G401 (cell line): ENCODE data around the gene CYLD. TPM values are rescaled to one million over a fixed set of nuclear protein-coding genes. Genes with fewer than 3 reads are reported as not detected.

Source experiments
- DNase-seq: peaks from one replicate; pipeline ENCODE4 v3.0.0-alpha.2; 2015; ENCODE audit warnings: low spot score
- in situ Hi-C: cut with HindIII; loops from 2 replicates; pipeline ENCODE4 v1.10.0; 2016; ENCODE audit warnings: low sequenced_read_pairs, mixed read lengths
- total RNA-seq: library from RNA; depleted of rRNA; stranded (reverse); fragments of >200 nt; shearing (Covaris generic); gene quantifications from 2 replicates; pipeline ENCODE4 v1.2.3, GENCODE V29; 2014

Gene CYLD
- total RNA-seq, 1 experiment from 2014 or later: 6.0 TPM

DNA sequence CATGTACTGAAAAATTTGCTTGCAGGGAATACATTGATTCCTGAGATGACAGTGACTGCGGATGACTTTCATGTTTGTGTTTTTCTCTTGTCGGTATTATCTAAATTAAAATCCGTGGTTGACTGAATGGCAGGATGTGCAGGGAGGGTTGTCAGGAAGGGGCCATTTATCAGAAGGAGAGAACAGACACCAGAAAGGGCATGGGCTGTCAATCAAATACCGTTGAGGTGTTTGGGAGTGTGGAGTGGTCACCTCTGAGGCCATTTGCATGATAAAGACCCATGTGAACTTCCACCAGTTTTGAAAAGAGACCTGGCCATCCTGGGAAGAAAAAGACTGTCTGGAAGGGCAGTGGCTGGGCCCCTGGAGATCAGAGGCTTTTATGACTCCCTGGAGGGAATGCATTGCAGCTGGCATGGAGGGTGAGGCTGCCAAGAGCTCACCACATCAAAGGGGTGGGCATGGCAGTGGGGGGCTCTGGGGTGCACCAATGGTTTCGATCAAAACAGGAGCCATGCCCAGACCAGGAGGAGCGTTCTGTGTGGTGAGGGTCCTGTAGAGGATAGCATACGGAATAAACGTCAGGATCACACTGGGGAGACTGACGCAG is 67.1 kb downstream of the CYLD start:
- DNase-seq: no peak
- in situ Hi-C loops: no loop called here

DNA sequence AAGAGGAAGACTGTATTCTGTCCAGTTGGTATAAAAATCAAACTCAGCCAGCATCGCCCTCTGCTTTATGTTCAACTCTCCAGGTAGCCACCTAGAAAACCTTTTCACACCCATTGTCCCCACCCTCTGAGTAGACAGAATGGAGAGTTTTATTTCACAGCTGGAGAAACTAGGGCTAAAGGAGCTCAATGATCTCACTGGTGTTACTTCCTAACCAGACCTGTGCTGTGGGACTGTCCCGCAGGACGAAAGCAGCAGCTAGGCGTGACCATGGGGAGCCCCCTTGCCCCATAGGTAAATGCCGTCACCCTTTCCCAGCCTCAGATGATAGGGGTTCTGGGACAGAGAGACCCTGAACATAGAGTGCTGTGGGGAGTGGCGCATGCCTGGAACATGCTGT is 67.7 kb downstream of the CYLD start:
- DNase-seq: no peak
- in situ Hi-C loops: no loop called here

DNA sequence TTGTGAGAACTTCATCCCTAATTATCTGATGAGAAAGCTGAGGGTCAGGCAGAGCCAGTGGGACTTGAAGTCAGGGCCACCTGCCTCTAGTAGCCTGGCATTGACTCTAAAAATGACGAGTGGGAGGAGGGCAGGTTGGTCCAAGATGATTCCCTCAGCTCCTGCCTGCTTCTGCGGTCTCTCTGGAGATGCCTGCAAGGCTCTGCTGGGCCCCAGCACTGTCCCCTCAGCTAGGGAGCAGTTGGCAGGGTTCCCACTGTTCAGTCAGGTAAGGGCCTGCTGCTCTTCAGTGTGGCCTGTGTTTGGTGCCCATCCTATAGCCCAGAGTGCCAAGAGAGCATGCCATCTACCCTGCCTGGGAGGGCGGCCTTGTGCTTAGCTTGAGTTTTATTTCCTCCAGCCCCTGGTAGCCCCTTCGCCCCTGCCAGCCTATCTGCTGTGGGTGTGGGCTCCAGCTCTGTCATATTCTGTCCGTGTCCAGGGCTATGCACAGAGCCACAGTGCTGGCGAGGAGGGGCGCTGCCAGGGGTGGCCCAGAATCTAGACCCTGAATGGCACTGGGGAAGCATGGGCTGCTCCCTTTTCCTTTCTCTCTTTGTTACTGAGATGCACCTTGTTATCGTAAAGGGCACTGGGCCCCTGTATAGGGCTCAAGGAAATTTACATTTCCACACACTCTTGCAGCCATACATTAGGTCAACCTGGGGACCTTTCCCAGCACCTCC is 68.5 kb downstream of the CYLD start:
- in situ Hi-C loops: no loop called here

DNA sequence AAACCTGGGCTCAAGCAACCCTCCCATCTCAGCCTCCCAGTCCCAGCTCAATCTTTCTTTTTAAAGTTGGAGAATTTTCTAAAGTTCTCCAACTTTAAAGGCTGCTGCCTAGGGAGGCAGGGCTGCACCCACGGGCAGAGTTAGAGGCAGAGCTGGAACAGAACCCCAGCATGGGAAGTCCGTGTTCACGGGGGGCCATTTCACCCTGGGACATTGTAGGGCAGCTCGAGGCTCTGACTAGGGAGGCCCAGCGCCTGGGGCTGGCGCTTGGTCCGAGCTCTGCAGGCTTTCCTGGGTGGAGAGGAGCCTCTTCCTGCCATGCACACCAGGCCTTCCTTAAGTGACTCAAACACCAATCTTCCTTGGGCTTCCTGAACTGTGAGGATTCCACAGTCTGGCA is 70.2 kb downstream of the CYLD start:
- in situ Hi-C loops: no loop called here
- no peak for DNase-seq

More for the DNA sequence above, 68.5 kb downstream of the CYLD start:
- no peak for DNase-seq

DNA sequence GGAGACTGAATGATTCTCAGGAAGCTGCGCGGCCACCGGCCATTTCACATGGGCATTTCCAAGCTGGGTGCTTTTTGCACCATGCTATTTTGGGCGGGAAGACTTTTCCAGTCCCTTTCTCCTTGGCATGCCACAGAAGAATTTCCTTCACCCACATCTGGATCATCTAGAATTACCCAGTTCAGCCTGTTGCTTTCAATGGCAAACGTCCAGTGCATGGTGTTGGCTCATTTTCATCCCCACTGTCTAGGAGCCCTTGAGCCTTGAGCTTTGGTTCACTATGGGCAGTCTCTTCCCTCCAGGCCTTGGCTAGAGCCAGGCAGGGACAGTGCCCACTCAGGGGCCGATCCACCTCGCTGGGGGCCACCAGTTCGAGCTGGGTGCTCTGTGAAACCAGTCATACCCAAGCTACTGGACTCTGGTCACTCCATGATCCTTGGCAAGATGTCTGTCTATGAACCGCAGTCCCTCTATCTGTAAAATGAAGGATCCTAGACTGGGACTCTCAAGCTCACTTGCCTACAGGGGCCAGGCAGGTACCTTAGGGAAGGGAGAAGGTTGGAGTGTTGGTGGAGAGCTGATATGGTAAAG is 71.1 kb downstream of the CYLD start:
- in situ Hi-C loops: no loop called here
- no peak for DNase-seq

DNA sequence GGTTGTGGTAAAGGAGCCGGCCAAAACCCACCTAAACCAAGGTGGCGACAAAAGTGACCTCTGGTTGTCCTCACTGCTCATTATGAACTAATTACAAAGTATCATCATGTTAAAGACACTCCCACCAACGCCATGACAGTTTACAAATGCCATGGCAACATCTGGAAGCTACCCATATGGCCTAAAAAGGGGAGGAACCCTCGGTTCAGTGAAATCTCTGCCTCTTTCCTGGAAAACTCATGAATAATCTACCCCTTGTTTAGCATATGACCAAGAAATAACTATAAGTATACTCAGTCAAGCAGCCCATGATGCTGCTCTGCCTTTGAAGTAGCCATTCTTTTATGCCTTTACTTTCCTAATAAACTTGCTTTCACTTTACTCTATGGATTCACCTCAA is 72.2 kb downstream of the CYLD start:
- in situ Hi-C loops: no loop called here

DNA sequence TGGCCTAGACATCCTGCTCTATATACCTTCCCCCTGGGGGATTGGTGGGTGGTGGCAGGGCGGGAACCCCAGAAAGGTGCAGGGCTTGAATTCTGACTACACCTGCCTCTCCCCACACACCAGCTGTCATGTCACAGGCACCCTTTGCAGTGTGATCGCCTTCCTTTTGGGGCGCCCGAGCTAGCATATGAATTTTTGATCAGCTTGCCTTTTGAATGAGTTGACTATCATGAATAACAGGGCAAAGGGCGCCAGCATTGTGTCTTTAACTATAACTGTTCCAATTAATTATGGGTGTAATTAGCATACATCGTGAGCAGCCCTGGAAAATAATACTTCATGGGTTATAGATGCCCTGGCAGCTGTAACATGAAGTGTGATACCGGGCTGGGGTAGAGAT is 72.7 kb downstream of the CYLD start:
- no peak for DNase-seq
- in situ Hi-C loops: no loop called here

More for the DNA sequence above, 72.2 kb downstream of the CYLD start:
- DNase-seq: no peak

DNA sequence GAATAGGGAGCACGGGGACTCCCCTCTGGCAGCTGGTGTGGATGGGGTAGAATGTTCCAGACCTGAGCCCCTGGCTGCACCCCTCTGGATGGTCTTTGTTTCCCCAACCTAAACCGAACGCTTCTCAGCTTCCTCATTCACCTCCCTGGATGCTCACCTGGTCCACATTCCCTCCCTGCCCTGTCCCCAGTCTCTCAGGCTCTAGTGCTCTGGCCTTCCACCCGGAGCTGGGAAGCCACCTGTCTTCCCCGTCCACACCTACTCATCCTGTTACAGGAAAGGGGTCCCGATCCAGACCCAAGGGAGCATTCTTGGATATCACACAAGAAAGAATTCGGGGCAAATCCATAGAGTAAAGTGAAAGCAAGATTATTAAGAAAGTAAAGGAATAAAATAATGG is 73.5 kb downstream of the CYLD start:
- no peak for DNase-seq
- in situ Hi-C loops: no loop called here

DNA sequence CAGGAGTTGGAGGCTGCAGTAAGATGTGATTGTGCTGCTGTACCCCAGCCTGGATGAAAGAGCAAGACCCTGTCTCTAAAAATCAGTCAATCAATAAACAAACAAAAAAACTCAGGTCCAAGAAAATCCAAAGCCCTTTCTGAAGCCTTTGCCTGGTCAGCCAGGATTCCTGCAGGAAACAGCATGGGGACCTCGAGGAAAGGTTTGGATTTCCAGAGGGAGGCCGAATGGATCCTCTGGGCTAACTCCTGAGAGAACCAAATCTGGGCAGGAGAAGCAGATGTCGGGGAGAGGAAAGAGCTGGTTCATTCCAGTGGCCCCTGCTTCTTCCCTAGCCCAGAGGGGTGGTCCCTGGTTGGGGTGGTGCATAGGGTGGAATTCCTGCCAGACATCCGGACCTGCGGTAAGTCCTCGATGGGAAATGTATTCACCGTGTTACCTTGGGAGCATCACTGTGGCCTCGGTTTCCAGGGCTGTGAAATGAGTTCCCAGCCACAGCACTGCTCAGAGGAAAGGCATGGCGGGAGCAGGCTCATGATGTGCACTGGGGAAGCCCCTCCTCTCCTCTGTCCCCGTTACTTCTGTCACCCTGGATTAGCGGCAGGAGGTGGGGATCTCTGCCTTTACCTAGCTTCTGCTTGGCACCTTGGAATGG is 75.1 kb downstream of the CYLD start:
- DNase-seq: no peak
- in situ Hi-C loops: no loop called here

DNA sequence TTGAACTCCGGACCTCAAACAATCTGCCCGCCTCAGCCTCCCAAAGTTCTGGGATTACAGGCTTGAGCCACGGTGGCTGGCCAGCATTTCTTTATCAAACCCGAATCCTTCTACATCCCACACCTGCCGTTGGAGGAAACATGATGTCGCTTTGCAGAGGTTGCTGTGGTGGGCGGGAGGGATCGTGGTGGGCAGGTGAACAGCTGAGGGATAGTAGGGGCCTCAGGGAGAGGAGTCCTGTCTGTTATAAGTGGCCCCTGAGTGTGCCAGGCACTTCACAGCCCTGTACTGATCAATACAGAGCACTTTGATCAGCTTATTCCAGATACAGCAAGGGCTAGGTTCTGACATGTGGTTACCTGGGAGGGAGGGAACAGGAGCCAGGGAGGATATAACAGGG is 76.5 kb downstream of the CYLD start:
- in situ Hi-C loops: no loop called here
- DNase-seq: no peak

DNA sequence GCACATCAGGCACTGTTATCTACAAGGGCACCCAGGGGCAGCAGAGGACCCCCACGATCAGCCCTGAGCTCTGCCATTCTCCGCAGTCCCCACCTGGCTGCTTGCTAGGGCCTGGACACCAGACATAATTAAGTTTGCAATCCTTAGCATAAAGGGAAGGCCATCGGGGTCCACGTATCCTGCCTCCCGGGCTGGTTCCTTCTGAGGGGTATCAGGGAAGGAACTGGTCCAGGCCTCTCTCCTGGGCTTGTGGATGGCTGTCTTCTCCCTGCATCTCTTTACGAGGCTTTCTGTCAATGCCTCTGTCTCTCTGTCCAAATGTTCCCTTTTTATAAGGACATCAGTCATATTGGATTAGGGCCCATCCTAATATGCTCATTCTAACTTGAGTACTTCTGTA is 77.8 kb downstream of the CYLD start:
- DNase-seq: no peak
- in situ Hi-C loops: no loop called here

DNA sequence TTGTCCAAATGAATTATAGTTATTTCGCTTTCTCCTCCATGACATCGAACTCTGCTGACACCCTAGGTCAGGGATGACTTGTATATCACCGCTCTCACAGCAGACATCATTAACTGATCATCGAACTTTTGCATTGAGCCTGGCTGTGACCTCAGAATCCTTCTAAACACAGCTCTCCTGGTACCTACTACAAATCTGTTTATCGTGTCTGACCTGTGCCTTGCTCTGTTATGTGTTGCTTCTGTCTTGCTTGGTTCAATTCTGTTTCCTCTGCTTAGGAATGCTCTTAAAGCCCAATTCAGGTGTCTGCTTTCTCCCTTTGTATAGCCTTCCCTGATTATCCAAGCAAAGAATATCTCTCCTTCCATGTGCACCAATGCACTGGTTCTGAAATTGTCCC is 78.3 kb downstream of the CYLD start:
- DNase-seq: no peak
- in situ Hi-C loops: no loop called here

DNA sequence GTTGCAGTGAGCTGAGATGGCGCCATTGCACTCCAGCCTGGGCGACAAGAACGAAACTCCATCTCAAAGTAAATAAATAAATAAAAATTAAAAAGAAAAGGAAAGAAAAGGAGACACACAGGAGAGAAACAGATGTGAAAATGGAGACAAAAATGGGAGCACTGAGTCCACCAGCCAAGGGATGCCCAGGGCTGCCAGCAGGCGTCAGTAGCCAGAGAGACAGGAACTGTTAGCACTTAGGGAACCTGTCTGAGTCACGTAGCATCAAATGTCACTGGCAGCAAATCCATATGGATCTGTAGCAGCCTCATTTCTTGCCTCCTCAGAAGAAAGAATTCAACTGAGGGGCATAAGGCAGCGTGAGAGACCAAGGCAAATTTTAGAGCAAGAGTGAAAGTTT is 79.7 kb downstream of the CYLD start:
- no peak for DNase-seq

DNA sequence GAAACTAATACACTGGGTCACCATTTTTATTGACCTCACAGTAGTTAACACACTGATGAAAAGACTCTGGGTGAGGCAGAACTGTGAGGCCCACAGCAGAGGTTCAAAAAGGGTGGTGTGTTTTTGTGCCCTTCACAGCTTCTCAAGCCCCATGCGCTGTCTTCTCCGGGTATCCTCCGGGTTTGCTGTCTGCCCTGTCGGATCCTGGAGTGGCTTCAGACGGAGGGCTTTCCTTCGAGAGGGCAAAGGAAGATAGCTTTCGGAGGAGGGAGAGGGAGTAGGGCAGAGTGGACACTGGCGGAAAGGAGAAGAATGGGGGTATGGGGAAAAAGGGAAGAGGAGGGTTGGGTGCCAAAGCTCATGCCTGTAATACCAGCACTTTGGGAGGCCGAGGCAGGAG is 80.8 kb downstream of the CYLD start:
- no peak for DNase-seq

More for the DNA sequence above, 79.7 kb downstream of the CYLD start:
- in situ Hi-C loops: no loop called here

DNA sequence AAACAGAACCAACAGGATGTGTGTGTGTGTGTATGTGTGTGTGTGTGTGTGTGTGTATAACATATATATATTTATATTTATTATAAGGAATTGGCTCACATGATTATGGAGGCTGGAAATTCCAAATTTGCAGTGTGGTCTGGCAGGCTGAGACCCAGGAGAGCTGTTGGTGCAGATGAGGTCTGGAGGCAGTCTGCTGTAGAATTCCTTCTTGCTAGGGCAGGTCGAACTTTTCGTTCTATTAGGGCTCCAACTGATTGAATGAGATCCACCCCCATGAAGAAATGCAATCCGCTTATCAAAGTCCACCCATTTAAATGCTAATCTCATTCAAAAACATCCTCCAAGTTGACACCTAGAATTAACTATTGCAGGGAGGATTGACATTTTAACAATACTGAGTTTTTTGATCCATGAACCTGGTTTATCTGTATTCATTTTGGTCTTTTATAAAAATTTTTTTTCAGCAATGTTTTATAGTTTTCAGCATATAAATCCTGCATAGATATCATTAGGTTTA is 85.0 kb downstream of the CYLD start:
- in situ Hi-C loops: no loop called here
- DNase-seq: no peak

More for the DNA sequence above, 80.8 kb downstream of the CYLD start:
- in situ Hi-C loops: no loop called here

DNA sequence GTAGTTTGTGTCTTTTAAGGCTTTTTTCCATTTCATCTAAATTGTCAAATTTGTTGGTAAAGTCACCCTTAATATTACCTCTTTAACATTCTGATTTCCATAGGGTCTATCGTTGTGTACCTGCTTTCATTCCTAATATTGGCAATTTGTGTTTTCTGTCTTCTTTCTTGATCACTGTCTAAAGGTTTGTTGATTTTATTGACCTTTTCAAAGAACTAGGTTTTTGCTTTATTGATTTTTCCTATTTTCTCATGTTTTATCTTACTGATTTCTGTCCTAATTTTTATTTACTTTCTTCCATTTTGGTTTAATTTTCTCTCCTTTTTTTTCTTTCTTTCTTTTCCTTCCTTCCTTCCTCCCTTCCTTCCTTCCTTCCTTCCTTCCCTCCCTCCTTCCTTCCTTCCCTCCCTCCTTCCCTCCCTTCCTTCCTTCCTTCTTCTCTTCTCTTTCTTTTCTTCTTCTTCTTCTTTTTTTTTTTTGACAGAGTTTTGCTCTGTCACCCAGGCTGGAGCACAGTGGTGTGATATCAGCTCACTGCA is 86.3 kb downstream of the CYLD start:
- in situ Hi-C loops: no loop called here
- no peak for DNase-seq

DNA sequence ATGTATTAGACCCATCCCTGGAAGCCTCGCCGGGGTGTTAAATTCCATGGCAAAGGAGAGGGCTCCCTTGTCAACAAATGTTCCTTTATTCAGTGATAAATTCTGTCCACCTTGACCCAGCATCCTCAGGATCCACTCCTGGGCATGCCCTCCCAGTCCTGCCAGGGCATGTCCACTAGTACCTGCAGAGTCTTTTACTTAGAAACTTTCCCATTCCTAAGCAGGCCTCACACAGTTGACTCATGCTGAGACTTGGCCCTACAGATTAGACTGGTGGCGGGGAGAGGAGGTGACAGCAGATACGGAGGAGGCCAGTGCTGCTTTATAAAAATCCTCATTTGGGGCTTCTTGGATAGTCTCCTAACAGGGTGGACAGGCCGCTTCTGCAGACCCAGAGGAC is 88.8 kb downstream of the CYLD start:
- no peak for DNase-seq
- in situ Hi-C loops: no loop called here

DNA sequence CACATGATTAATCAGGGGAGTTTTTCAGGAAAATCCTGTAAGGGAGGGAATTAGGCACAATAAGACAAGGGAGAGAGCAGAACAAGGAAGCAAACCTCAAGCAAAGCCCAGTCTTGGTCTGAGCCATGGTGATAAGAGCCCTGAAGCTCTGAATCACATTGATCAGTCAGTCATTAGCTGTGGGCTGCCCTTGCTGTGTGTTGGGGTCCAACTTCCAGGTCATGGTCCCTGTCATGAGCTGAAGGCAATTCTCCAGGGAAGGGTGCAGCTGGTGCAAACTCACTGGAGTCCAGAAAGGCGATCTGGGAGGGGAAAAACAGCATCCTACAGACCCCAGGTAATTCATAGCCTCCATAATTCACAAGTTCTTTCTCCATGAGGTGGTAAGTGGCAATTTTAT is 89.9 kb downstream of the CYLD start:
- in situ Hi-C loops: no loop called here

DNA sequence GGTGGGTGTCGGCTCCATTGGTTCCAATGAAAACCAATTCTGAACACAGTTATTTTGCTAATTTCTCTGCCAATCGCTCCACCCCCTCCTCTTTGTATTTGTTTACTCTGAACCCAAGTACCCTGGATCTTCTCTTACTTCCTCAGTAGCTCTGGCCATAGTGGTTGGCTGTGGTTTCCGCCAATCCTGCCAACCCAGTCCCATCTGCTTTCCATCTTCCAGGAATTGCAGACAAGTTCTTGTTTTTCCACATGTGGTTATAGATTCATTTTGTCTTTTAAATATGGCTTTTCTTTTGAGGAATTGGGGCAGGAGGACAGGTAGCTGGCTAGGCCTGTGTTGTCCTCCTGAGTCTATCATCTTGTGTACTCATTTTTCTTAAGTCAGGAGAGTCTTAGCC is 92.0 kb downstream of the CYLD start:
- no peak for DNase-seq
- in situ Hi-C loops: no loop called here

More for the DNA sequence above, 89.9 kb downstream of the CYLD start:
- no peak for DNase-seq

DNA sequence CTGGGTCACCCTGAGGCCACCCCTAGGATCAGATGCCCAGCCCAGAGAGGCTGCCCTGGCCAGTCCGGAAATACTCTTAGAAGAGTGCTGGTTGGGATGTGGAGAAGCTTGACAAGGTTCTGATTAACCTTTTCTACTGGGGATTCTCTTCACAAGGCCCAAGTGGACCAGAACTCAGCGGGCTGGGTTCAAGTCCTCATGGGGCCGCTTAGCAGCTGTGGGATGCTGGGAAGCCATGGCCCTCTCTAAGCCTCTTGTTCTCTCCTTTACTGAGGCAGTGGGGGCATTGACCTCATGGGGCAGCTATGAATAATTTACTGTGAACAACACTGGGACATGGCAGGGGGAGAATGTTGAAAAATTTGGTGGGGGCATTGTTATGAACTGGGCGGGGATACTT is 92.8 kb downstream of the CYLD start:
- no peak for DNase-seq
- in situ Hi-C loops: no loop called here
